Measurements from ENCODE around the gene HMX1.

GRCh38 chr4:8854016-8854415 is 17.6 kb downstream of the HMX1 start:
- TF ChIP-seq POLR2A (IDR thresholded peaks at IDR 0.05; ENCODE audit: low read depth, low read length) (no peak), POLR2AphosphoS5 (IDR thresholded peaks at IDR 0.05; ENCODE audit: low read depth, low read length) (no peak), TAF1 (IDR thresholded peaks at IDR 0.05; ENCODE audit: low read depth, low read length) (no peak), PAX5 (IDR thresholded peaks at IDR 0.05; ENCODE audit: insufficient read depth, low read length, severe bottlenecking) (no peak)

All from GM12891 (cell line).